ENCODE data around the gene YARS1. TPM values are rescaled to one million over a fixed set of nuclear protein-coding genes. Genes with fewer than 3 reads are reported as not detected.

Gene YARS1
- total and polyA plus RNA-seq, 7 experiments from 2014 or later: 48.6 to 175 (median 85.4) TPM

GRCh38 chr1:32774950-32775634 lies 42.1 kb downstream of the YARS1 start:
- peak overlapping the region in 5 of 9 donors; percentile 29 to 68 (median 49) for H3K27ac Mint-ChIP-seq
- H3K36me3 Mint-ChIP-seq: peaks cover 3 to 17% (median 6%) of the 10 kb centered on the region in 5 donors
- H3K4me3 Mint-ChIP-seq: no peak overlapping the region
- Histone ChIP-seq H3K4me1 (ENCODE audit: control insufficient read depth in 2 of 2, insufficient read depth in 2 of 2, low read length in 2 of 2) (no peaks in the 10 kb centered on the region), H3K27ac (ENCODE audit: low read depth, low read length) (no peak overlapping the region), H3K36me3 (ENCODE audit: control insufficient read depth in 2 of 3, insufficient read depth in 3 of 3, low read length in 3 of 3) (peaks cover 3 to 54% (median 8%) of the 10 kb centered on the region in 3 experiments), H3K27me3 (ENCODE audit: control insufficient read depth in 2 of 2, insufficient read depth in 2 of 2, low read length in 2 of 2) (no peaks in the 10 kb centered on the region), H3K4me3 (ENCODE audit: low read length) (no peak overlapping the region), H3K9me3 (ENCODE audit: control insufficient read depth in 2 of 3, low read length in 3 of 3) (no peaks in the 10 kb centered on the region)
- H3K9me3 Mint-ChIP-seq: no peaks in the 10 kb centered on the region
- ChIA-PET CTCF (interaction anchor here (0.8 to 4.7 kb wide), 5 partner anchors 11 to 255 kb away, joined by 3 to 71 read pairs (median 5); no protein-coding TSS in a partner anchor), POLR2A (no interaction called here)
- DNase-seq (no peak), ATAC-seq (no peak)
- H3K4me1 Mint-ChIP-seq: peaks cover 0 to 24% (median 6%) of the 10 kb centered on the region in 7 donors
- intact Hi-C loops (cut with micrococcal nuclease): no loop called here
- no peaks in the 10 kb centered on the region for H3K27me3 Mint-ChIP-seq

DNA sequence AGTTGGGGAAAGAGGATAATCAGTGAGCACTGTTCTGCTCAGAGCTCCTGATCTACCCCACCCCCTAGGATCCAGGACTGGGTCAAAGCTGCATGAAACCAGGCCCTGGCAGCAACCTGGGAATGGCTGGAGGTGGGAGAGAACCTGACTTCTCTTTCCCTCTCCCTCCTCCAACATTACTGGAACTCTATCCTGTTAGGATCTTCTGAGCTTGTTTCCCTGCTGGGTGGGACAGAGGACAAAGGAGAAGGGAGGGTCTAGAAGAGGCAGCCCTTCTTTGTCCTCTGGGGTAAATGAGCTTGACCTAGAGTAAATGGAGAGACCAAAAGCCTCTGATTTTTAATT lies 42.7 kb downstream of the YARS1 start:
- Mint-ChIP-seq H3K9me3 (no peaks in the 10 kb centered on the region), H3K27me3 (no peaks in the 10 kb centered on the region), H3K4me1 (peaks cover 0 to 24% (median 6%) of the 10 kb centered on the region in 7 donors), H3K36me3 (peaks cover 0 to 13% (median 6%) of the 10 kb centered on the region in 5 donors), H3K4me3 (no peak overlapping the region), H3K27ac (peak overlapping the region in 3 of 9 donors; percentile 52 to 65 (median 60))
- Histone ChIP-seq H3K4me3 (ENCODE audit: low read length) (no peak overlapping the region), H3K4me1 (ENCODE audit: control insufficient read depth in 2 of 2, insufficient read depth in 2 of 2, low read length in 2 of 2) (no peaks in the 10 kb centered on the region), H3K36me3 (ENCODE audit: control insufficient read depth in 2 of 3, insufficient read depth in 3 of 3, low read length in 3 of 3) (peaks cover 0 to 47% (median 8%) of the 10 kb centered on the region in 3 experiments), H3K27me3 (ENCODE audit: control insufficient read depth in 2 of 2, insufficient read depth in 2 of 2, low read length in 2 of 2) (no peaks in the 10 kb centered on the region), H3K27ac (ENCODE audit: low read depth, low read length) (no peak overlapping the region), H3K9me3 (ENCODE audit: control insufficient read depth in 2 of 3, low read length in 3 of 3) (no peaks in the 10 kb centered on the region)
- DNase-seq (no peak), ATAC-seq (no peak)
- POLR2A ChIA-PET: no interaction called here
- CTCF ChIA-PET: interaction anchor here (0.8 to 4.7 kb wide), 7 partner anchors 11 to 254 kb away, joined by 3 to 71 read pairs (median 4); no protein-coding TSS in a partner anchor
- intact Hi-C loops (cut with micrococcal nuclease): no loop called here

- DNase-seq (no peak), ATAC-seq (no peak)
- peak overlapping the region in 6 of 9 donors; percentile 49 to 77 (median 62) for H3K27ac Mint-ChIP-seq
- H3K9me3 Mint-ChIP-seq: no peaks in the 10 kb centered on the region
- H3K4me1 ChIP-seq (ENCODE audit: control insufficient read depth in 2 of 2, insufficient read depth in 2 of 2, low read length in 2 of 2): no peaks in the 10 kb centered on the region
- H3K4me3 ChIP-seq (ENCODE audit: low read length): no peak overlapping the region
- H3K27ac ChIP-seq (ENCODE audit: low read depth, low read length): peak overlapping the region; percentile 24
- peaks cover 0 to 24% (median 6%) of the 10 kb centered on the region in 7 donors for H3K4me1 Mint-ChIP-seq
- no peak overlapping the region for H3K4me3 Mint-ChIP-seq
- intact Hi-C loops (cut with micrococcal nuclease): loop anchor here (1.0 to 2.0 kb wide), 3 partner anchors 62 to 373 kb away; no protein-coding TSS in a partner anchor
- H3K9me3 ChIP-seq (ENCODE audit: control insufficient read depth in 2 of 3, low read length in 3 of 3): no peaks in the 10 kb centered on the region
- peaks cover 0 to 42% (median 8%) of the 10 kb centered on the region in 3 experiments for H3K36me3 ChIP-seq (ENCODE audit: control insufficient read depth in 2 of 3, insufficient read depth in 3 of 3, low read length in 3 of 3)
- no peaks in the 10 kb centered on the region for H3K27me3 Mint-ChIP-seq
- POLR2A ChIA-PET: no interaction called here
- no peaks in the 10 kb centered on the region for H3K27me3 ChIP-seq (ENCODE audit: control insufficient read depth in 2 of 2, insufficient read depth in 2 of 2, low read length in 2 of 2)
- peaks cover 0 to 13% (median 6%) of the 10 kb centered on the region in 5 donors for H3K36me3 Mint-ChIP-seq
- CTCF ChIA-PET: interaction anchor here (0.8 to 4.7 kb wide), 12 partner anchors 9 to 254 kb away, joined by 3 to 71 read pairs (median 4); no protein-coding TSS in a partner anchor
These were observed 43.2 kb downstream of the YARS1 start for GRCh38 chr1:32773764-32774463.

DNA sequence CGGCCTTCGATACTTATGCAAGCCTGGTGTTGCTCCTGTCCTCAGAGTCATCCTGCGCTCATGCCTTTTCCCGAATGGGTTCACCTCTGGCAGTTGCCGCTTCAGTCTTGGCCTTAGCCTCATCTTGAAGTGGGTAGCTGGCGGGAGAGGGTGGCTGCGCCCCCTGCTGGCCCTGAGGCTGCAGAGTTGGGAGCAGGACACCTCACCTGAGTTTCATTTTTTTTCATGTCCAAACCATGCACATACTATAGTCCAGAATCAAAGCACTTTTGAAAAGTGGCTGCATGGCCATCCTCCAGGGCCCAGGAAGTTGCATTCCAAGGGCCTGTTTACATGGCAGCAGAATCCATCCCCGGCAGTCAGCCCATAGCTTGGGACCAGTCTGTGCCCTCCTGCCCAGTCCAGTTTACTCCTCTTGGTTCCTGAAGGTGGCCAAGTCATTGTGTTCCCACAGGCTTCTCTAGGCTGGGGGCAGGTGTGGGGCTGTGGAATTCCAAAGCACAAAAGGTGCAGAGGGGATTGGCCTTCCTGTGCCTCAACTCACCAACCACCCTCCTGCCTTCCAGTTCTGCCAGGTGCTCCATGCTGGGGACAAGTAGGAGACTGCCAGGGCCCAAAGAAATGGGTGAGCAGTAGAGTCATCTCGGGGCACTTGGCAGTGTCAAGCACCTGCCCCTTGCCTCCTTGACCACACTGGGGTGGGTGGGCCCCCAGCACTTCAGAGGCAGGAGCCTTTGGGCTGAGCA lies 44.0 kb downstream of the YARS1 start:
- intact Hi-C loops (cut with micrococcal nuclease): loop anchor here (1.0 to 2.0 kb wide), 3 partner anchors 61 to 372 kb away; no protein-coding TSS in a partner anchor
- ChIA-PET CTCF (interaction anchor here (0.6 to 4.7 kb wide), 18 partner anchors 9 to 1875 kb away, joined by 3 to 71 read pairs (median 4); no protein-coding TSS in a partner anchor), POLR2A (interaction anchor here (0.8 kb wide), 1 partner anchor 379 kb away, joined by 3 read pairs; the partner anchor contains the start of gene BSDC1)
- ATAC-seq (peak; percentile 84), DNase-seq (peak; percentile 52 to 77 (median 67))
- peaks cover 0 to 37% (median 8%) of the 10 kb centered on the region in 3 experiments for H3K36me3 ChIP-seq (ENCODE audit: control insufficient read depth in 2 of 3, insufficient read depth in 3 of 3, low read length in 3 of 3)
- Mint-ChIP-seq H3K36me3 (peaks cover 0 to 13% (median 6%) of the 10 kb centered on the region in 5 donors), H3K4me3 (no peak overlapping the region), H3K9me3 (no peaks in the 10 kb centered on the region), H3K27ac (peak overlapping the region in 4 of 9 donors; percentile 10 to 77 (median 42)), H3K4me1 (peaks cover 0 to 24% (median 6%) of the 10 kb centered on the region in 7 donors), H3K27me3 (no peaks in the 10 kb centered on the region)
- no peaks in the 10 kb centered on the region for H3K9me3 ChIP-seq (ENCODE audit: control insufficient read depth in 2 of 3, low read length in 3 of 3)
- no peak overlapping the region for H3K4me3 ChIP-seq (ENCODE audit: low read length)
- H3K27ac ChIP-seq (ENCODE audit: low read depth, low read length): peak overlapping the region; percentile 24
- H3K27me3 ChIP-seq (ENCODE audit: control insufficient read depth in 2 of 2, insufficient read depth in 2 of 2, low read length in 2 of 2): no peaks in the 10 kb centered on the region
- H3K4me1 ChIP-seq (ENCODE audit: control insufficient read depth in 2 of 2, insufficient read depth in 2 of 2, low read length in 2 of 2): no peaks in the 10 kb centered on the region

DNA sequence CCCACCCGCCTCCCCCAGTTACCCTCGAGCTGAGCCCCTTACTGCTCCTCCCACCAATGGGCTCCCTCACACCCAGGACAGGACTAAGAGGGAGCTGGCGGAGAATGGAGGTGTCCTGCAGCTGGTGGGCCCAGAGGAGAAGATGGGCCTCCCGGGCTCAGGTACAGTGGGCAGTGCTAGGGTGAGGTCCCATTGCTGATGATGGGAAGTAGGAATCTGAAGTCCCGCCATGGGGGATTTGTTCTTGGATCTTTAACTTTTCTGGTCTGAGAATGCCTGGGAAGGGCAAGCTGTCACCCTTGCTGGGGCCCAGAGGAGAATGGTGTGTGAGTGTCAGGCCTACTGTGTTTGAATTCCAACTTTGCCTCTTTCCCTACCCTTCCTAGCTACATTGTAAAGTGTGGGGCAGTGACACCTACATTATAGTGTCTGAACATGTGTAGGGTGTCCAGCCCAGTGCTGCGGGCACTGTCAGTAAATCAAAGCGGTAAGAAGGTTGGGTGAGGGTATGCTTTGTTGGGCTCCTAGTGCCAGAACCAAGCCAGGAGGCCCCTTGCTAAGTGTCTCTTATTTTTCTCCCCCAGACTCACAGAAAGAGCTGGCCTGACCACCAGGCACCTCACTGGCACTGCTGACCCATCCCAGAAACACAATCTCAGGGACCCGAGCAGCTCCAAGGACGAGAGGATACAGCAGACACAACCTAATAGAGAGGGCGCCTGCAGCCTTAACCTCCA lies 44.7 kb downstream of the YARS1 start:
- intact Hi-C loops (cut with micrococcal nuclease): loop anchor here (1.0 to 2.0 kb wide), 3 partner anchors 60 to 372 kb away; no protein-coding TSS in a partner anchor
- H3K27ac ChIP-seq (ENCODE audit: low read depth, low read length): no peak overlapping the region
- no peaks in the 10 kb centered on the region for H3K27me3 ChIP-seq (ENCODE audit: control insufficient read depth in 2 of 2, insufficient read depth in 2 of 2, low read length in 2 of 2)
- H3K4me1 ChIP-seq (ENCODE audit: control insufficient read depth in 2 of 2, insufficient read depth in 2 of 2, low read length in 2 of 2): no peaks in the 10 kb centered on the region
- peaks cover 0 to 30% (median 8%) of the 10 kb centered on the region in 3 experiments for H3K36me3 ChIP-seq (ENCODE audit: control insufficient read depth in 2 of 3, insufficient read depth in 3 of 3, low read length in 3 of 3)
- POLR2A ChIA-PET: interaction anchor here (0.8 kb wide), 1 partner anchor 378 kb away, joined by 3 read pairs; the partner anchor contains the start of gene BSDC1
- Mint-ChIP-seq H3K36me3 (peaks cover 0 to 7% (median under 1%) of the 10 kb centered on the region in 5 donors), H3K27me3 (no peaks in the 10 kb centered on the region), H3K4me3 (no peak overlapping the region), H3K4me1 (peaks cover 0 to 24% (median 6%) of the 10 kb centered on the region in 7 donors), H3K9me3 (no peaks in the 10 kb centered on the region), H3K27ac (peak overlapping the region in 1 of 9 donors; percentile 77)
- DNase-seq (peak in 1 of 9 donors; percentile 10), ATAC-seq (no peak)
- no peak overlapping the region for H3K4me3 ChIP-seq (ENCODE audit: low read length)
- no peaks in the 10 kb centered on the region for H3K9me3 ChIP-seq (ENCODE audit: control insufficient read depth in 2 of 3, low read length in 3 of 3)
- CTCF ChIA-PET: interaction anchor here (0.6 to 4.7 kb wide), 13 partner anchors 10 to 1874 kb away, joined by 3 to 71 read pairs (median 4); no protein-coding TSS in a partner anchor

Measured in naive thymus-derived CD4-positive, alpha-beta T cell (primary cell).